ENCODE measurements around the gene DMBX1. TPM values are rescaled to one million over a fixed set of nuclear protein-coding genes. Genes with fewer than 3 reads are reported as not detected.

Gene DMBX1
- total and polyA plus RNA-seq, 2 of the 4 experiments (the other 2 are of a cell fraction), result not detected

DNA sequence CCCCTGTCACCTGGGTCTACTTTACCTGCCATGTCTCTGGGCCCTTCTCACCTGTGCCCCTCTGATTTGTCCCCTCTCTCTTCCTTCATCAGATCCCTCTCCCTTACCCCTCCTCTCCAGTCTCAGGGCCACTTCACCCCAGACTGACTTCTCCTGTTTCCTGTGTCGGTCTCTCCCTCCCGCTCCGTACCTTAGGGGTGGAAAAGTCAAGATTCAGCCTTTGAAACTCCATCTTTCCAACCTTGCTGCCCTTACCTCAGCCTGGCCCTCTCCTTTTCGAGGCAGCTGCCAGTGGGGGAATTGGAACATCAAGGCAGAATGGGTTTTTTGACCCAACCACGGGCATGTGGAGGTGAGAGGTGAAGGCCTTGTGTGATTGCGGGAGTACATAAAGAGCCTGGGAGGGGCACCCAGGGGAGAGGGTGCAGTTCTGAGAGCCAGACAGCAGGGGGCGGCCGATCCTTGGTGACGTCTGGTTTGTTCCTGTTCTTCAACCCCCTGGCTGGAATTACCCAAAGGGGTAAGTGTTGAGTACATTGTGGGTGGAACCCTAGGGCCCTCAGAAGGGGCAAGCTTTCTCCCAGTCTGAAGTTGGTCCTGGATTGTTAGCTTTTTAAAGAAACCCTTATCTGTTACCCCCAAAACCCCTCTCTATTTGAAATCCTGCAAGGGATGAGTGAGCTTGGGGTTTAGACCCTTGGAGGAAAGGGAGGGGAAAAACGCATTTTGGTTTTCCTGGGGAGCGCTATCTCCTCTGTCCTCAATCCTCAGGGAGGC is 12.3 kb upstream of the DMBX1 start (continued):
- no peak for TF ChIP-seq MXI1 (IDR thresholded peaks at IDR 0.05; ENCODE audit: borderline replicate concordance, low read depth, low read length)

GRCh38 chr1:46478721-46479485 is 10.7 kb upstream of the DMBX1 start:
- no peak overlapping the region for H2BK20ac ChIP-seq (ENCODE audit: low read depth, low read length)
- CTCF ChIA-PET, result interaction anchor here (0.6 to 1.1 kb wide), 2 partner anchors 44 to 50 kb away, joined by 3 to 6 read pairs; no protein-coding TSS in a partner anchor
- in situ Hi-C loops (cut with MboI; ENCODE audit: low sequenced_read_pairs) (loop anchor here (5.0 kb wide), 1 partner anchor 48 kb away; no protein-coding TSS in a partner anchor), intact Hi-C loops (cut with micrococcal nuclease) (loop anchor here (5.0 kb wide), 1 partner anchor 68 kb away; no protein-coding TSS in a partner anchor), dilution Hi-C loops (cut with HindIII; ENCODE audit: low sequenced_read_pairs, unreplicated experiment) (no loop called here)
- DNase-seq, result no peak
- BruUV-seq (replicated peaks), result no TSS peak
- no peak for ATAC-seq (ENCODE audit: low read depth)
- H3K9ac ChIP-seq (ENCODE audit: low read depth, low read length), result no peak overlapping the region
- H3K36me3 ChIP-seq (ENCODE audit: control insufficient read depth, insufficient read depth, low read length), result no peaks in the 10 kb centered on the region
- H3K4me1 ChIP-seq (ENCODE audit: control insufficient read depth, insufficient read depth, low read length), result no peaks in the 10 kb centered on the region
- no peak overlapping the region for H2AK9ac ChIP-seq (replicated peaks; ENCODE audit: low read depth, low read length, poor library complexity)
- no peak overlapping the region for H2BK5ac ChIP-seq (ENCODE audit: low read depth, low read length, poor library complexity, severe bottlenecking)
- WGBS, 2 experiments (ENCODE audit: extremely low coverage in 2 of 2, insufficient read length in 1 of 2), result 80% methylated on average over 2 of the region's 8 CpGs; no CpG with 5 or more reads in 1 of the 2 experiments
- H3K9me1 ChIP-seq (ENCODE audit: insufficient read depth, low read length), result no peaks in the 10 kb centered on the region
- no peak overlapping the region for H3K18ac ChIP-seq (ENCODE audit: low read depth, low read length)
- no peaks in the 10 kb centered on the region for H4K20me1 ChIP-seq (ENCODE audit: insufficient read depth, low read length)
- H2BK120ac ChIP-seq (ENCODE audit: low read depth, low read length), result no peak overlapping the region
- no peak overlapping the region for H3K4me3 ChIP-seq (ENCODE audit: insufficient read depth, low read depth, low read length)
- H2AK5ac ChIP-seq (ENCODE audit: low read depth, low read length), result no peak overlapping the region
- no peak overlapping the region for H3K27ac ChIP-seq (ENCODE audit: insufficient read depth, low read length)
- no peak overlapping the region for H3K4ac ChIP-seq (ENCODE audit: low read depth, low read length)
- no peaks in the 10 kb centered on the region for H3K79me1 ChIP-seq (ENCODE audit: low read depth in 1 of 2, low read length in 2 of 2)
- no peak overlapping the region for H3K14ac ChIP-seq (replicated peaks; ENCODE audit: low read depth, low read length)
- POLR2A ChIA-PET (ENCODE audit: unreplicated experiment), result no interaction called here
- H3K9me3 ChIP-seq (ENCODE audit: control insufficient read depth, insufficient read depth, low read length), result no peaks in the 10 kb centered on the region
- H2BK15ac ChIP-seq (ENCODE audit: low read depth, low read length), result no peak overlapping the region
- no peak overlapping the region for H3K4me2 ChIP-seq (ENCODE audit: low read depth, low read length)
- no peak overlapping the region for H3K23ac ChIP-seq (ENCODE audit: low read depth, low read length)
- no peak overlapping the region for H4K8ac ChIP-seq (ENCODE audit: low read depth in 2 of 2, low read length in 2 of 2)
- no peak overlapping the region for H2AFZ ChIP-seq (replicated peaks; ENCODE audit: low read length, poor library complexity)
- no peak overlapping the region for H4K5ac ChIP-seq (ENCODE audit: low read depth, low read length)
- H4K91ac ChIP-seq (ENCODE audit: insufficient read depth, low read depth, low read length), result no peak overlapping the region
- peaks cover 79% of the 10 kb centered on the region for H3K27me3 ChIP-seq (ENCODE audit: control insufficient read depth, insufficient read depth, low read length)
- no peak overlapping the region for H3K56ac ChIP-seq (ENCODE audit: extremely low read depth, insufficient read depth, low read length)
- TF ChIP-seq NFE2L2 (IDR thresholded peaks at IDR 0.05; ENCODE audit: low read depth, low read length) (no peak), MAFK (IDR thresholded peaks at IDR 0.05; ENCODE audit: low read depth, low read length) (no peak), RFX5 (IDR thresholded peaks at IDR 0.05; ENCODE audit: low read depth, low read length) (no peak), CTCF (conservative IDR thresholded peaks at IDR 0.05; ENCODE audit: low read depth, low read length) (no peak), BHLHE40 (IDR thresholded peaks at IDR 0.05; ENCODE audit: low read depth, low read length) (no peak), FOS (IDR thresholded peaks at IDR 0.05; ENCODE audit: low read depth, low read length) (no peak), ELK1 (IDR thresholded peaks at IDR 0.05; ENCODE audit: borderline replicate concordance, low read depth, low read length) (no peak), CEBPB (IDR thresholded peaks at IDR 0.05; ENCODE audit: low read depth, low read length) (no peak), MAZ (IDR thresholded peaks at IDR 0.05; ENCODE audit: borderline replicate concordance, low read depth, low read length) (no peak), MXI1 (IDR thresholded peaks at IDR 0.05; ENCODE audit: borderline replicate concordance, low read depth, low read length) (no peak), RAD21 (IDR thresholded peaks at IDR 0.05; ENCODE audit: low read length) (no peak)
